Upper lobe of left lung (tissue), 6 donors: ENCODE measurements around the gene LYRM1. TPM values are rescaled to one million over a fixed set of nuclear protein-coding genes. Genes with fewer than 3 reads are reported as not detected.

Experiments
- ATAC-seq, 2 donors: fragments of 200-7000 bp; cut with Tn5 transposase; one replicate each; pipeline ENCODE4 v1.9.1; 2022; ENCODE audit warnings: mild to moderate bottlenecking in 2 of 2, moderate library complexity in 2 of 2; ENCODE audit not compliant: low FRiP score in 2 of 2
- DNase-seq, 2 donors: peaks; one replicate each; pipeline ENCODE4 v3.0.0-alpha.2; 2019 to 2020
- H3K27ac ChIP-seq, 4 donors: fragments of 200-600 bp; sonication (generic); one replicate each; pipeline ENCODE4 v1.5.1; 2016 to 2019
- H3K27me3 ChIP-seq, 4 donors: fragments of 200-600 bp; sonication (generic); one replicate each; pipeline ENCODE4 v1.5.1; 2017 to 2019
- H3K36me3 ChIP-seq, 4 donors: fragments of 200-600 bp; sonication (generic); one replicate each; pipeline ENCODE4 v1.5.1; 2016 to 2019
- H3K4me1 ChIP-seq, 4 donors: fragments of 200-600 bp; sonication (generic); one replicate each; pipeline ENCODE4 v1.5.1; 2018 to 2019
- H3K4me3 ChIP-seq, 4 donors: fragments of 200-600 bp; sonication (generic); one replicate each; pipeline ENCODE4 v1.5.1; 2017 to 2019; ENCODE audit warnings: mild to moderate bottlenecking in 2 of 4, moderate library complexity in 1 of 4
- H3K9me3 ChIP-seq, 4 donors: fragments of 200-600 bp; sonication (generic); one replicate each; pipeline ENCODE4 v1.5.1; 2018 to 2019
- CTCF ChIP-seq, 6 experiments: fragments of 450-650 bp in 4 of 6; fragments of 200-600 bp in 2 of 6; sonication (generic) in 2 of 6; IDR thresholded peaks; one replicate each; pipeline ENCODE4 v1.5.1; 2016 to 2019; ENCODE audit warnings: antibody characterized with exemption in 6 of 6
- EP300 ChIP-seq, 4 donors: sonication (generic); formaldehyde crosslinking; IDR thresholded peaks; one replicate each; pipeline ENCODE4 v1.5.1; 2017; ENCODE audit warnings: antibody characterized with exemption in 4 of 4, control low read depth in 2 of 4
- POLR2A ChIP-seq, 4 donors: fragments of 450-650 bp; IDR thresholded peaks; one replicate each; pipeline ENCODE4 v1.5.1; 2016 to 2017; ENCODE audit warnings: antibody characterized with exemption in 4 of 4, mild to moderate bottlenecking in 2 of 4
- POLR2AphosphoS5 ChIP-seq, 2 donors: sonication (generic); formaldehyde crosslinking; IDR thresholded peaks; one replicate each; pipeline ENCODE4 v1.5.1; 2017; ENCODE audit warnings: antibody characterized with exemption in 2 of 2
- WGBS, 2 donors: methylation state at CpG; one replicate each; pipeline ENCODE4 v1.1.5; 2017 to 2018; 5-methylcytosine and 5-hydroxymethylcytosine counted together
- total RNA-seq, 6 donors: library from RNA; depleted of rRNA in 4 of 6; stranded (reverse); fragments of >200 nt in 4 of 6; gene quantifications; one replicate each; pipeline versions ENCODE4 v1.1.0 to v1.2.1, GENCODE V29; 2016 to 2021
- donor health status: DM: no; HTN: no; CAD: no; lungs with moderate emphysema.
- donor health status: DM: no; HTN: yes; CAD: no; lungs with severe emphysema.

The LYRM1 gene
- total RNA-seq, 6 donors from 2014 or later = 6.8 to 34.4 (median 22.3) TPM

DNA sequence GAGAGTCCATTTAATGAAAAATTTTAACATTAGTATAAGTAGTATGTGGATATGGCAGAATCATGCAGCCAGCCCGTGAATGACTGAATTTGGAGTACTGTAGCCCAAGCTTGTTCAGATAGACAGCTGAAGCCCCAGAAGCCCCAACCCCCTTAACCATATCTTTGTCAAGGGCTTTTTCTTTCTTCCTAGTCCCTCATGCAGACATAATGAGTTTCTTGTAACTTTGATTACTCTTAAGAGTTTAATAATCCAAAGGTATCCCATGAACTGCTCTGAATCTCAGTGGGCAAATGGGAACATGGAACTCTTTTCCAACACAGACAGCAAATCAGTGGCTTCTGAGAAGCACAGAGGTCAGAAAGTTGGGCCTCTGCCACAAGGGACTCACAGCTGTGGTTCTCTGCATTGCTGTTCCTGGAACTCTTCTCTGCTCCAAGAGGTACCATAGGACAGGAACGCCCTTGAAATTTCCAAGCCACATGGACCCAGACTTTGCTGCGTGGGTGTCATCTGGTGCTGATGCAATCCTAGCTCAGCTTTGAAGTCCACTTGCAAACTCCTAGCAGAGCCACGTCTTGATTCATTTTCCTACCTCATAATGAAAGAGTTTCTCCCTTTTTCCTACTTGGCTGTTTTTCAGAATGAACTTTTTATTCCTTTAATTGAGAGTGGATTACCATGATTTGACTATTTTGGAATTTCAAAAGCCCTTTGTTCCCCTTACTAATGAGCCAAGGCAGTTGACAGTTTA is 18.1 kb downstream of the LYRM1 start:
- peaks cover 0 to 19% (median 0%) of the 10 kb centered on the region in 4 donors for H3K36me3 ChIP-seq
- H3K27ac ChIP-seq = peak overlapping the region in 2 of 4 donors; percentile 3 to 34
- peak in 1 of 2 donors; percentile 94 for ATAC-seq
- TF ChIP-seq CTCF (IDR thresholded peaks at IDR 0.05) (no peak), POLR2AphosphoS5 (IDR thresholded peaks at IDR 0.05) (peak; percentile 43 to 44), EP300 (IDR thresholded peaks at IDR 0.05) (no peak), POLR2A (IDR thresholded peaks at IDR 0.05) (no peak)
- H3K27me3 ChIP-seq = no peaks in the 10 kb centered on the region
- DNase-seq = peak in 1 of 2 donors; percentile 66
- no peaks in the 10 kb centered on the region for H3K9me3 ChIP-seq
- WGBS, 2 donors = 62 to 70% methylated on average over 4 of the region's 4 CpGs
- H3K4me3 ChIP-seq = no peak overlapping the region
- H3K4me1 ChIP-seq = peaks cover 0 to 7% (median 6%) of the 10 kb centered on the region in 4 donors

- DNase-seq (no peak), ATAC-seq (no peak)
- no peaks in the 10 kb centered on the region for H3K9me3 ChIP-seq
- H3K36me3 ChIP-seq = peaks cover 0 to 31% (median 0%) of the 10 kb centered on the region in 4 donors
- H3K27me3 ChIP-seq = no peaks in the 10 kb centered on the region
- peaks cover 0 to 7% (median 4%) of the 10 kb centered on the region in 4 donors for H3K4me1 ChIP-seq
- WGBS, 2 donors = 71 to 85% methylated on average over 5 of the region's 5 CpGs
- H3K27ac ChIP-seq = no peak overlapping the region
- TF ChIP-seq POLR2A (IDR thresholded peaks at IDR 0.05) = no peak
- H3K4me3 ChIP-seq = no peak overlapping the region
Observed at GRCh38 chr16:20920091-20920490, 19.5 kb downstream of the LYRM1 start.

DNA sequence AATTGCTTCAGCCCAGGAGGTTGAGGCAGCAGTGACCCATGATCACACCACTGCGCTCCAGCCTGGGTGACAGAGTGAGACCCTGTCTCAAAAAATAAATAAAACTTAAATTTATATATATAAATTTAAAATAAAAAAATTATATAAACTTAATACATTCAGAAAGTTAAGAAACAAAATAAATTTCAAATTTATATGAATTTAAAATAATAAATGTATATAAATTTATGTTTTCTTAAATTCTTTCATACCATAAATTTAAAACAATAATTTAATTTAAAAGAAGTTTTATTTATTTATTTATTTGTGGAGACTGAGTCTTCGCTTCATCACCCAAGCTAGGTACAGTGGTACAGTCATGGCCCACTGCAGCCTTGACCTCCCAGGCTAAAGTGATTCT is 20.2 kb downstream of the LYRM1 start:
- H3K36me3 ChIP-seq = peaks cover 0 to 38% (median 0%) of the 10 kb centered on the region in 4 donors
- no peaks in the 10 kb centered on the region for H3K9me3 ChIP-seq
- 95 to 100% methylated on average over 2 of the region's 2 CpGs for WGBS, 2 donors
- TF ChIP-seq CTCF (IDR thresholded peaks at IDR 0.05) (no peak), POLR2AphosphoS5 (IDR thresholded peaks at IDR 0.05) (no peak), POLR2A (IDR thresholded peaks at IDR 0.05) (no peak), EP300 (IDR thresholded peaks at IDR 0.05) (no peak)
- no peak overlapping the region for H3K27ac ChIP-seq
- no peaks in the 10 kb centered on the region for H3K27me3 ChIP-seq
- DNase-seq = no peak
- no peak for ATAC-seq
- peaks cover 0 to 7% (median 4%) of the 10 kb centered on the region in 4 donors for H3K4me1 ChIP-seq
- H3K4me3 ChIP-seq = no peak overlapping the region

GRCh38 chr16:20923876-20924275 is 23.3 kb downstream of the LYRM1 start:
- H3K9me3 ChIP-seq = no peaks in the 10 kb centered on the region
- H3K4me1 ChIP-seq = peaks cover 0 to 3% (median 1%) of the 10 kb centered on the region in 4 donors
- TF ChIP-seq EP300 (IDR thresholded peaks at IDR 0.05) (no peak), POLR2AphosphoS5 (IDR thresholded peaks at IDR 0.05) (no peak), POLR2A (IDR thresholded peaks at IDR 0.05) (no peak)
- no peaks in the 10 kb centered on the region for H3K27me3 ChIP-seq
- peaks cover 0 to 29% (median 0%) of the 10 kb centered on the region in 4 donors for H3K36me3 ChIP-seq
- ATAC-seq (no peak), DNase-seq (no peak)
- H3K27ac ChIP-seq = no peak overlapping the region
- WGBS, 2 donors = 78 to 89% methylated on average over 3 of the region's 3 CpGs
- no peak overlapping the region for H3K4me3 ChIP-seq

- Histone ChIP-seq H3K9me3 (no peaks in the 10 kb centered on the region), H3K4me3 (no peak overlapping the region), H3K27me3 (no peaks in the 10 kb centered on the region), H3K4me1 (no peaks in the 10 kb centered on the region), H3K27ac (no peak overlapping the region), H3K36me3 (peaks cover 0 to 23% (median 0%) of the 10 kb centered on the region in 4 donors)
- WGBS, 2 donors = 91 to 100% methylated on average over 1 of the region's 1 CpG
- no peak for ATAC-seq
- TF ChIP-seq POLR2A (IDR thresholded peaks at IDR 0.05) (no peak), CTCF (IDR thresholded peaks at IDR 0.05) (no peak), POLR2AphosphoS5 (IDR thresholded peaks at IDR 0.05) (no peak), EP300 (IDR thresholded peaks at IDR 0.05) (no peak)
- DNase-seq = no peak
Observed at GRCh38 chr16:20925751-20926150, 25.2 kb downstream of the LYRM1 start.
